Mammary epithelial cell (primary cell): ENCODE data around the gene ZBTB8A.

Source experiments
- EZH2 ChIP-seq: IDR thresholded peaks from 2 replicates; pipeline ENCODE4 v1.6.1; 2012; ENCODE audit warnings: low read length, inconsistent platforms, borderline replicate concordance
- TF ChIP-seq, protein P1 (sequence below), 2 donors: IDR thresholded peaks in 1 of 2; conservative IDR thresholded peaks in 1 of 2; 2 replicates each; pipeline ENCODE4 v1.5.1; 2011 to 2012; ENCODE audit warnings: inconsistent platforms in 2 of 2, low read length in 2 of 2, mild to moderate bottlenecking in 2 of 2, control low read depth in 1 of 2, low read depth in 1 of 2; ENCODE audit not compliant: insufficient read depth in 1 of 2; ENCODE audit errors: extremely low read depth in 1 of 2

DNA sequence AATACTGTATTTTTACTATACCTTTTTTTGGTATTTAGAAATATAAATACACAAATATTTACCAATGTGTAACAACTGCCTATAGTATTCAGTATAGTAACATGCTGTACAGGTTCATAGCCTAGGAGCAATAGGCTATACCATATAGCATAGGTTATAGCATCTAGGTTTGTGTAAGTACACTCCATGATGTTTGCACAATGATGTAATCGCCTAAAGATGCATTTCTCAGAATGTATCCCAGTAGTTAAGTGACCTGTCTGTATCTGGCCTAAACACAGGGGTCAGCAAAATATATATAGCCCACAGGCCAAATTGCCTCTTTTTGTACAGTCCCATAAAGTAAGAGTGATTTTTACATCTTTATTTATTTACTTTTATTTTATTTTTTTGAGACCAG is 86.9 kb downstream of the ZBTB8A start:
- TF ChIP-seq, protein P1, sequence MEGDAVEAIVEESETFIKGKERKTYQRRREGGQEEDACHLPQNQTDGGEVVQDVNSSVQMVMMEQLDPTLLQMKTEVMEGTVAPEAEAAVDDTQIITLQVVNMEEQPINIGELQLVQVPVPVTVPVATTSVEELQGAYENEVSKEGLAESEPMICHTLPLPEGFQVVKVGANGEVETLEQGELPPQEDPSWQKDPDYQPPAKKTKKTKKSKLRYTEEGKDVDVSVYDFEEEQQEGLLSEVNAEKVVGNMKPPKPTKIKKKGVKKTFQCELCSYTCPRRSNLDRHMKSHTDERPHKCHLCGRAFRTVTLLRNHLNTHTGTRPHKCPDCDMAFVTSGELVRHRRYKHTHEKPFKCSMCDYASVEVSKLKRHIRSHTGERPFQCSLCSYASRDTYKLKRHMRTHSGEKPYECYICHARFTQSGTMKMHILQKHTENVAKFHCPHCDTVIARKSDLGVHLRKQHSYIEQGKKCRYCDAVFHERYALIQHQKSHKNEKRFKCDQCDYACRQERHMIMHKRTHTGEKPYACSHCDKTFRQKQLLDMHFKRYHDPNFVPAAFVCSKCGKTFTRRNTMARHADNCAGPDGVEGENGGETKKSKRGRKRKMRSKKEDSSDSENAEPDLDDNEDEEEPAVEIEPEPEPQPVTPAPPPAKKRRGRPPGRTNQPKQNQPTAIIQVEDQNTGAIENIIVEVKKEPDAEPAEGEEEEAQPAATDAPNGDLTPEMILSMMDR (conservative IDR thresholded peaks at IDR 0.05 in 1 of 2, IDR thresholded peaks at IDR 0.05 in 1 of 2; ENCODE audit: extremely low read depth in 1 of 2, insufficient read depth in 1 of 2, low read depth in 1 of 2, low read length in 2 of 2), result no peak
- TF ChIP-seq EZH2, result no peak
